A549 (cell line): Measurements from ENCODE around the gene HDAC7.

ENCODE experiments used
- CHD2 ChIP-seq: fragments of 150-350 bp; IDR thresholded peaks from 2 replicates; pipeline ENCODE4 v1.6.1; 2014; ENCODE audit warnings: low read length; ENCODE audit not compliant: partially characterized antibody
- CTCF ChIP-seq: fragments of >200 bp; sonication (Bioruptor Twin); formaldehyde crosslinking; IDR thresholded peaks from 3 replicates; pipeline ENCODE4 v1.5.1; 2016
- EP300 ChIP-seq, 2 experiments: fragments of >200 bp; sonication (Bioruptor Twin); formaldehyde crosslinking; IDR thresholded peaks; 2 replicates in 1 of 2; 3 replicates in 1 of 2; pipeline ENCODE4 v1.6.1; 2016 to 2017
- ESRRA ChIP-seq: fragments of 150-350 bp; IDR thresholded peaks from 2 replicates; pipeline ENCODE4 v1.6.1; 2014; ENCODE audit warnings: mild to moderate bottlenecking, low read length, borderline replicate concordance
- HOXB13 ChIP-seq: fragments of 250-450 bp; sonication (Bioruptor Pico); IDR thresholded peaks from 2 replicates; pipeline ENCODE4 v1.5.0; 2020; ENCODE audit warnings: low read depth, mild to moderate bottlenecking, moderate library complexity
- JUN ChIP-seq, 2 experiments: fragments of >200 bp; sonication (Bioruptor Twin); formaldehyde crosslinking; IDR thresholded peaks; 2 replicates in 1 of 2; 3 replicates in 1 of 2; pipeline ENCODE4 v1.6.1; 2016 to 2017
- POLR2A ChIP-seq: IDR thresholded peaks from 2 replicates; pipeline ENCODE4 v1.6.1; 2012; ENCODE audit warnings: mild to moderate bottlenecking, low read length
- RAD21 ChIP-seq, 2 experiments: fragments of >200 bp in 1 of 2; sonication (Bioruptor Twin) in 1 of 2; formaldehyde crosslinking in 1 of 2; IDR thresholded peaks in 1 of 2; conservative IDR thresholded peaks in 1 of 2; 2 replicates in 1 of 2; 3 replicates in 1 of 2; pipeline ENCODE4 v1.6.1; 2012 to 2018; ENCODE audit warnings: inconsistent platforms in 1 of 2
- REST ChIP-seq: fragments of 200-600 bp; sonication (generic); IDR thresholded peaks from 2 replicates; pipeline ENCODE4 v1.6.1; 2016; ENCODE audit warnings: antibody characterized with exemption, mild to moderate bottlenecking, moderate library complexity
- RFX5 ChIP-seq: fragments of 450-650 bp; IDR thresholded peaks from 2 replicates; pipeline ENCODE4 v1.7.1; 2014; ENCODE audit warnings: antibody characterized with exemption, mild to moderate bottlenecking, moderate library complexity
- TFCP2L1 ChIP-seq: fragments of 250-450 bp; sonication (Bioruptor Pico); IDR thresholded peaks from 2 replicates; pipeline ENCODE4 v1.5.0; 2021; ENCODE audit warnings: mild to moderate bottlenecking
- TP53 ChIP-seq: fragments of 250-450 bp; sonication (Bioruptor Pico); IDR thresholded peaks from 2 replicates; pipeline ENCODE4 v1.5.0; 2021; ENCODE audit warnings: mild to moderate bottlenecking, moderate library complexity
- TF ChIP-seq, protein P1 (sequence below): fragments of 450-650 bp; IDR thresholded peaks from 2 replicates; pipeline ENCODE4 v1.6.1; 2014; ENCODE audit warnings: antibody characterized with exemption

DNA sequence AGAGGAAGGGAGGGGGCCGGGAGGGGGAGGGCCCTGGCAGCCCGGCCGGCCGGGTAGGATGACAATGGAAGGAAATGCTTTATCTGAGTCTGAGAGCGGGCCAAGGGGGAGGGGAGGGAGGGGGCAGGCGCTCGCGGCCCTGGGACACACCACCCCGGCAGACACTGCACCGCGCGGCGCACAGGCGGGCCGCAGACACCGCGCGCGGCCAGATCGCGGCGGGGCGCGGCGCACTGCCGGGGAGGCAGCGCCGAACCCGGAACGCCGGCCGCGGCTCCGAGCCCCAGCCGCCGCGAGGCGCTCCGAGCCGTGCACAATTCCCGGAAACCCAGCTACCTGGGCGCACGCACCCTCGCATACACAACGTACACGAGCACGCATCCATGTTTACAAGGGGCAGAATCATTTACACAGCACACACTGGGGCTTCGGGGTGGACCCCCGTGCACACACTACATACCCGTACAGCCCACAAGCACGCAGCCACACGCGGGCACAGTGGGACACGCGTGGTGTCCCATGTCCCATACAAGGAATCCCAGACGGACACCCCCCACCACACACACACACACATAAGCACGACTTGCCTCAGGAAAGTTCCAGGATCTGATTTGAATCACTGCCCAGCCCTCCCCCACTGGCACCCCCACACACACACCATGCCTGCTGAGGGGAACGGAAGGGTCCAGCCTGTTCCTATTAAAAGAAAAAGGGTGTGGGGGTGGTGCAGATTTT lies at the start of gene HDAC7:
- peak; percentile 82 for TF ChIP-seq POLR2A
- TF ChIP-seq CTCF, result no peak
- no peak for TF ChIP-seq RAD21 (conservative IDR thresholded peaks at IDR 0.05 in 1 of 2, IDR thresholded peaks at IDR 0.05 in 1 of 2)
- TF ChIP-seq REST, result 0 out of 2 replicates have a peak, but pooled peaks have one; percentile 24
- peak; percentile 19; the same call in 1 of the 2 replicates for TF ChIP-seq HOXB13 (CRISPR knock-in tag)
- no peak for TF ChIP-seq CHD2
- no peak; the same call in 1 of the 2 replicates for TF ChIP-seq TP53 (CRISPR knock-in tag)
- TF ChIP-seq ESRRA, result no peak
- TF ChIP-seq RFX5, result no peak
- TF ChIP-seq JUN (IDR thresholded peaks at IDR 0.05), result peak in 1 of 2 experiments; percentile 72; a peak in 3 of 5 replicates
- TF ChIP-seq, protein P1, sequence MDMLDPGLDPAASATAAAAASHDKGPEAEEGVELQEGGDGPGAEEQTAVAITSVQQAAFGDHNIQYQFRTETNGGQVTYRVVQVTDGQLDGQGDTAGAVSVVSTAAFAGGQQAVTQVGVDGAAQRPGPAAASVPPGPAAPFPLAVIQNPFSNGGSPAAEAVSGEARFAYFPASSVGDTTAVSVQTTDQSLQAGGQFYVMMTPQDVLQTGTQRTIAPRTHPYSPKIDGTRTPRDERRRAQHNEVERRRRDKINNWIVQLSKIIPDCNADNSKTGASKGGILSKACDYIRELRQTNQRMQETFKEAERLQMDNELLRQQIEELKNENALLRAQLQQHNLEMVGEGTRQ, result no peak
- 0 out of 5 replicates have a peak, but pooled peaks have one; percentile 23 to 29 for TF ChIP-seq EP300 (IDR thresholded peaks at IDR 0.05)
- no peak for TF ChIP-seq TFCP2L1 (CRISPR knock-in tag)
